ENCODE measurements around the gene TSPYL4. TPM values are rescaled to one million over a fixed set of nuclear protein-coding genes. Genes with fewer than 3 reads are reported as not detected.

Gene TSPYL4
- total and polyA plus RNA-seq, 7 donors: 2.8 to 10.1 (median 6.5) TPM

- Histone ChIP-seq H3K27me3 (ENCODE audit: insufficient read depth in 3 of 3, low read length in 2 of 3) (no peaks in the 10 kb centered on the region), H3K4me1 (peaks cover 58% of the 10 kb centered on the region), H3K36me3 (ENCODE audit: insufficient read depth in 1 of 2, low read depth in 1 of 2) (peaks cover 0 to 20% of the 10 kb centered on the region in 2 donors), H3K27ac (peak overlapping the region; percentile 96), H3K4me3 (peak overlapping the region; percentile 91), H3K9me3 (no peaks in the 10 kb centered on the region)
- no peak for DNase-seq
- no peak for TF ChIP-seq CTCF (IDR thresholded peaks at IDR 0.05)
- ATAC-seq: no peak
- intact Hi-C loops (cut with DNase I): loop anchor here in 1 of 2 donors (2.0 kb wide), 1 partner anchor 286 kb away; no protein-coding TSS in a partner anchor
- 68 to 79% (median 73%) methylated on average over 11 of the region's 11 CpGs for WGBS, 3 donors
These were observed 24.6 kb upstream of the TSPYL4 start for GRCh38 chr6:116278481-116278829.

GRCh38 chr6:116277124-116277523, 23.2 kb upstream of the TSPYL4 start:
- Histone ChIP-seq H3K9me3 (no peaks in the 10 kb centered on the region), H3K4me1 (peaks cover 49% of the 10 kb centered on the region), H3K27me3 (ENCODE audit: insufficient read depth in 3 of 3, low read length in 2 of 3) (no peaks in the 10 kb centered on the region), H3K27ac (peak overlapping the region; percentile 96), H3K4me3 (peak overlapping the region; percentile 91), H3K36me3 (ENCODE audit: insufficient read depth in 1 of 2, low read depth in 1 of 2) (peaks cover 0 to 32% of the 10 kb centered on the region in 2 donors)
- ATAC-seq (no peak), DNase-seq (no peak)
- WGBS, 3 donors: 25 to 41% (median 27%) methylated on average over 3 of the region's 3 CpGs
- no peak for TF ChIP-seq CTCF (IDR thresholded peaks at IDR 0.05)
- intact Hi-C loops (cut with DNase I): no loop called here

- no peak for TF ChIP-seq CTCF (IDR thresholded peaks at IDR 0.05)
These were observed 17.4 kb upstream of the TSPYL4 start for GRCh38 chr6:116271149-116271708.

GRCh38 chr6:116268589-116269293, 14.9 kb upstream of the TSPYL4 start:
- Histone ChIP-seq H3K27me3 (ENCODE audit: insufficient read depth in 3 of 3, low read length in 2 of 3) (no peaks in the 10 kb centered on the region), H3K36me3 (ENCODE audit: insufficient read depth in 1 of 2, low read depth in 1 of 2) (peaks cover 0 to 33% of the 10 kb centered on the region in 2 donors), H3K4me3 (no peak overlapping the region), H3K27ac (no peak overlapping the region), H3K4me1 (peaks cover 24% of the 10 kb centered on the region), H3K9me3 (no peaks in the 10 kb centered on the region)
- no peak for DNase-seq
- 25 to 32% (median 25%) methylated on average over 3 of the region's 3 CpGs for WGBS, 3 donors
- TF ChIP-seq CTCF (IDR thresholded peaks at IDR 0.05): peak; percentile 68
- peak in 3 of 4 donors; percentile 56 to 79 (median 67) for ATAC-seq
- intact Hi-C loops (cut with DNase I): no loop called here

More at GRCh38 chr6:116271149-116271708, 17.4 kb upstream of the TSPYL4 start:
- H3K4me1 ChIP-seq: peaks cover 38% of the 10 kb centered on the region
- DNase-seq: no peak
- H3K4me3 ChIP-seq: no peak overlapping the region
- 45 to 67% (median 58%) methylated on average over 2 of the region's 2 CpGs for WGBS, 3 donors
- H3K9me3 ChIP-seq: no peaks in the 10 kb centered on the region
- intact Hi-C loops (cut with DNase I): no loop called here
- ATAC-seq: no peak
- no peaks in the 10 kb centered on the region for H3K27me3 ChIP-seq (ENCODE audit: insufficient read depth in 3 of 3, low read length in 2 of 3)
- H3K27ac ChIP-seq: no peak overlapping the region
- H3K36me3 ChIP-seq (ENCODE audit: insufficient read depth in 1 of 2, low read depth in 1 of 2): peaks cover 0 to 42% of the 10 kb centered on the region in 2 donors

Measured in psoas muscle (tissue), 8 donors.